ENCODE results near the gene PABPN1L. TPM values are rescaled to one million over a fixed set of nuclear protein-coding genes. Genes with fewer than 3 reads are reported as not detected.

The PABPN1L gene
- total and polyA plus RNA-seq, 2 experiments from 2014 or later: not detected

GRCh38 chr16:88874938-88875599, 8.6 kb upstream of the PABPN1L start:
- H3K27ac ChIP-seq (ENCODE audit: low read depth): no peak overlapping the region
- Mint-ChIP-seq H3K27ac (no peak overlapping the region), H3K4me3 (no peak overlapping the region), H3K9me3 (no peaks in the 10 kb centered on the region; the same call in 1 of the 3 replicates), H3K36me3 (ENCODE audit: low read depth) (no peaks in the 10 kb centered on the region; the same call in 2 of the 3 replicates), H3K27me3 (ENCODE audit: insufficient read depth, low read depth, poor library complexity) (peaks cover 8% of the 10 kb centered on the region), H3K4me1 (no peaks in the 10 kb centered on the region; the same call in 2 of the 3 replicates)
- H3K4me3 ChIP-seq: no peak overlapping the region
- H3K27me3 ChIP-seq (ENCODE audit: insufficient read depth): no peaks in the 10 kb centered on the region
- no peak overlapping the region for H3K4me2 ChIP-seq
- H3K9me2 ChIP-seq (ENCODE audit: insufficient read depth): no peaks in the 10 kb centered on the region
- no peaks in the 10 kb centered on the region for H3K4me1 ChIP-seq (ENCODE audit: insufficient read depth)
- H3K36me3 ChIP-seq (ENCODE audit: insufficient read depth): no peaks in the 10 kb centered on the region
- no peaks in the 10 kb centered on the region for H3F3A ChIP-seq (replicated peaks; ENCODE audit: low read depth)
- TF ChIP-seq ZNF114 (CRISPR knock-in tag; IDR thresholded peaks at IDR 0.05) (no peak), ZNF462 (CRISPR knock-in tag; IDR thresholded peaks at IDR 0.05) (no peak), ETS1 (IDR thresholded peaks at IDR 0.05) (no peak), NANOG (IDR thresholded peaks at IDR 0.05; ENCODE audit: borderline replicate concordance) (no peak)
- no peaks in the 10 kb centered on the region for H4K20me1 ChIP-seq (replicated peaks; ENCODE audit: insufficient read depth)
- no peak for ATAC-seq
- no peak overlapping the region for H2AFZ ChIP-seq
- no peaks in the 10 kb centered on the region for H3K79me2 ChIP-seq (replicated peaks; ENCODE audit: insufficient read depth)
- DNase-seq (ENCODE audit: low spot score): no peak

Measured in GM23338 (cell line).